ENCODE data around the gene RTKN.

RTKN gene

GRCh38 chr2:74417763-74418162, 24.0 kb downstream of the RTKN start:
- no peak for DNase-seq (ENCODE audit: low read depth in 2 of 2)

- DNase-seq (ENCODE audit: low read depth in 2 of 2) = no peak
Measured at GRCh38 chr2:74417197-74417596, 24.5 kb downstream of the RTKN start.

- no peak for DNase-seq (ENCODE audit: low read depth in 2 of 2)
Measured at GRCh38 chr2:74416778-74417177, 25.0 kb downstream of the RTKN start.

GRCh38 chr2:74415762-74416395, 25.9 kb downstream of the RTKN start:
- DNase-seq (ENCODE audit: low read depth in 2 of 2) = no peak

GRCh38 chr2:74414881-74415761, 26.6 kb downstream of the RTKN start:
- DNase-seq (ENCODE audit: low read depth in 2 of 2) = no peak

DNA sequence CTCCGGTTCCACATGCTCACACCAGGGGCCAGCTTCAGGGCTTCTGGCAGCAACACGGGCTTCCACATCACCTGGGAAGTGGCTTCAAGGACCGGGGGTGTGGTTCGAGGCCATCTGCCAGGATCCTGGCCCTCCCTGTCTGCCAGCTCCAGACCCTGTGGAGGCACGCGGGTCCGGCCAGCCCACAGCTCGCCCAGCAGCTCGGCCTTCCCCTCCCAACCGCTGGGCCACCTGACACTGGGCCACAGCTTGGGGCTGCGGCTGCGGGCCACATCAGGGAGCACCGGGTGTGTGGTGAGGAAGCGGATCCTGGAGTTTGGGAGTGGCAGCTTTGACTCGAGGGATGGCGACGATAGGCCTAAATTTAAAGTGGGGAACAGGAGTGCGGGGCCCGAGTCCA, 27.3 kb downstream of the RTKN start:
- DNase-seq (ENCODE audit: low read depth in 2 of 2) = no peak

DNA sequence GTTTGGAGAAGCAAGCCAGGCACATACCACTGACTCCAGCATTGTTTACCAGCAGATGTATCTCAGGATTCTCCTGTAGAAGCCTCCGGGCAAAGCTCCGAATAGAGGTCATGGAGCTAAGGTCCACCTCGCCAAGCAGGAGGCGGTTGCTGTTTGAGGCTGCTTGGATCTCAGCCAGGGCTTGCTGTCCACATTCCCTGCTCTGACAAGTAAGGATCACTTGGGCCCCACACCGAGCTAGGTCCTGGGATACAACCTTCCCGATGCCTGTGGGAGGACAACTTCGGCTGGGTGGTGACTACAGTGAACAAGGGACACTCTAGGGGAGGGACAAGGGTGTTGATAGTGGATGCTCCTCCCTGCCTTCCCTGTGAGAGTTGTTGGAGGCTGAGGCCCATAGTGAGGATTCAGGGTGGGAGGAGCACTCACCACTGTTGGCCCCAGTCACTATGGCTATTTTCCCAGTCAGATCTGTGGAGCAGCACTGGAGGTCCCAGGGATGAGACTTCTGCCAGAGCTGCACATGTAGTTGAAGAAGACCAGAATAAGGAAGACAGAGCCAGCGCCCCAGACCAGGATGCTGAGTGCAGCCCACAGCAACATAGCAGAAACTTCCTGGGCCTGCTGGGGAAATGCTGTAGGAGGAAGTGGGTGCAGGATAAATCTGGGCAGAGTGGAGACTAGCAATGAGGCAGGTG, 28.6 kb downstream of the RTKN start:
- DNase-seq (ENCODE audit: low read depth in 2 of 2) = no peak

DNA sequence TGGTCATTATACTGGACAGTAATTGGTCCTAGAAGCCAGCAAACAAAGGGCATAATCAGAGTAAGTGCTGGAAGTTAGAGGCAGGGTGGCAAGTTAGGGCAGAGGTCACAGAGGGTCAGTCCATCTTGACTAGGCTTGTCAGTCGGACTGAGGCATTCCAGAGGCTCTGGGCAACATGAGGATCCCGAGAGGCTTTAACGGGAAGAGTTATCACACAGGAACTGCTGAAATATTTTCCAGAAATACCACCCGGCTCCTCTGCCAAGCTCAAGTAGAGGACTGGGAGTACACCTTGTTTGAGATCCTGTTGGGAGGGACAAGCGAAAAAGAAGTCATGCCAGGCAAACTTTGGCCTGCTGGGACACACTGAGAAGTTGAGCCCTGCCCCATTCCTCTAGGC, 34.1 kb downstream of the RTKN start:
- no peak for DNase-seq (ENCODE audit: low read depth in 2 of 2)

GRCh38 chr2:74406035-74406434, 35.7 kb downstream of the RTKN start:
- no peak for DNase-seq (ENCODE audit: low read depth in 2 of 2)

DNA sequence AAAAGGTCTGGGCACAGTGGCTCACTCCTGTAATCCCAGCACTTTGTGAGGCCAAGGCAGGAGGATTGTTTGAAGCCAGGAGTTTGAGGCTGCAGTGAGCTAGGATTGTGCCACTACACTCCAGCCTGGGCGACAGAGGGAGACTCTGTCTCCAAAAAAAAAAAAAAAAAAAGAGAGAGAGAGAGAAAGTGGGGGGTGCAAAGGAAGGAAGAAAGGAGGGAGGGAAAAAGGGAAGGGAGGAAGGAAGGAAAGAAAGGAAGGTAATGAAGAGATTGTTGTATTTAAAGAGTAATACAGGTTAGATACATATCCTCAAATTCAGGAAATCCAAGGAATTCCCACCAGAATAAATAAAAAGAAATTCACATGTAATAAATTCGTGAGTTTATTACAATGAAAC, 39.8 kb downstream of the RTKN start:
- DNase-seq (ENCODE audit: low read depth in 2 of 2) = no peak

DNA sequence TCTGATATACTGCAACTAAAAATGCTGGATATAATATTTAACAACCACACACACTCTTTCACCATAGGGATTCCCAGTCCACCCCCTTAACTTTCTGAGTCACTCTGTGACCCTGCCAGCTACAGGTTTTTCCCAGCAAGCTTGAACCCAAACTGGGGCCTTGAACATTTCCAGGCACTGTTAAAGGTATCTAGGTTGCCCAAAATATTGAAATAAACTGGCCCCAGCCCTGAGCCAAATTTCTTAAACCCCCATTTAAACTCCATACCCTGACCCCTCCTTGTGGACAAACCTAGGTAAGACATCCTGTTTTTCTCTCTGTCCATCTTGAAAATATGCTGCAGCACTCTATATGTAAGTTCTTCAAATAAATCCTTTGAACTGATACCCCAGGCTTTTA, 42.0 kb downstream of the RTKN start:
- no peak for DNase-seq (ENCODE audit: low read depth in 2 of 2)

DNA sequence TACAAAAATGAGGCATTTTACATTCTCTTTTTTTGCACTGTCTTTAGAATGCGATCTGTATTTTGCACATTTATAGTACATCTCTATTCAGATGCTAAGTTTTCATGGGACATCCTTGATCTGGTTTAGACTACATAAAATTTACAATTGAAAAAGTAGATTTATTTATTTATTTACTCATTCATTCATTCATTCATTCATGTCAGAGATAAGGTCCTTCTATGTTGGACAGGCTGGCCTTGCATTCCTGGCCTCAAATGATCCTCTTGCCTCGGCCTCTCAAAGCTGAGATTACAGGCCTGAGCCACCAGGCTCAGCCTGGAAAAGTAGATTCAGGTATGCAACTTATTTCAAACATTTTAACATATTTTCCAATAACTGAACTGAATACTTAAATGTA, 45.6 kb downstream of the RTKN start:
- no peak for DNase-seq (ENCODE audit: low read depth in 2 of 2)

- no peak for DNase-seq (ENCODE audit: low read depth in 2 of 2)
Measured at GRCh38 chr2:74393525-74393924, 48.2 kb downstream of the RTKN start.

- no peak for DNase-seq (ENCODE audit: low read depth in 2 of 2)
Measured at GRCh38 chr2:74392449-74392743, 49.3 kb downstream of the RTKN start.

- DNase-seq (ENCODE audit: low read depth in 2 of 2) = peak; percentile 90 to 94
Measured at GRCh38 chr2:74391580-74392448, 49.9 kb downstream of the RTKN start.

DNA sequence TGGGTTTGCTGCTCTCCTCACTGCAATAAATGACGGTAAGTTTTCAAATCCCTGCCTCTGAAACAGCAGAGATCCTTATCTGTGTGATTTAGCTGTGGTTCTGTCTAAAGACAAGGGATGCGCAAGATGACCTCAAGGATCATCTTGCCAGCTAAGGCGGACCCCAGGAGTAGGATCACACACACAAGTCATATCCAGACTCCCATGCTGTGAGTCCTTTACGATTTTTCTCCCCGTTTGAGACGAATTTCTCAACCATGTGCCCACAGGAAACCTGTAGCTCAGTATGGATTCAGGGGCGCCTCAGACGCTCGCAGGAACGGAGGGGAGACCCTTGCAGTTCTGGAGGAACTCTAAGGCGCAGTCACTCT, 50.5 kb downstream of the RTKN start:
- no peak for DNase-seq (ENCODE audit: low read depth in 2 of 2)

- no peak for DNase-seq (ENCODE audit: low read depth in 2 of 2)
Measured at GRCh38 chr2:74390606-74391005, 51.1 kb downstream of the RTKN start.

DNA sequence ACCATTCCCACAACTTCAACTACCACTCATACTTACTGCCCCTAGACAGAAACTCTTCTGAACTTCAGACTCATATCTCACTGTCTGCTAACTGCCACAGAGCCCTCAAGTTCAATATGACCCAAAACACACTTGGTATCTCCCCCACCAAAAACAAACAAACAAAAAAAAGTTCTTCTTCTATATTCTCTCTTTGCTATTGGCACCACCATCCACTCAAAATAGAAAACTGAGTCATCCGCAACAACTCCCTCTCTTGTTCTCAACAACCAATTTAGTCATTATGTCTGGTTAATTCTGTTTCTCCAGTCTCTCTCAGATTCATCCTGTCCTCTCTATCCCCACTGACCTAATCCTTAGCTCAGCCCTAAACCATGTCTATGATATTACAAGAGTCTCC, 54.4 kb downstream of the RTKN start:
- no peak for DNase-seq (ENCODE audit: low read depth in 2 of 2)

DNA sequence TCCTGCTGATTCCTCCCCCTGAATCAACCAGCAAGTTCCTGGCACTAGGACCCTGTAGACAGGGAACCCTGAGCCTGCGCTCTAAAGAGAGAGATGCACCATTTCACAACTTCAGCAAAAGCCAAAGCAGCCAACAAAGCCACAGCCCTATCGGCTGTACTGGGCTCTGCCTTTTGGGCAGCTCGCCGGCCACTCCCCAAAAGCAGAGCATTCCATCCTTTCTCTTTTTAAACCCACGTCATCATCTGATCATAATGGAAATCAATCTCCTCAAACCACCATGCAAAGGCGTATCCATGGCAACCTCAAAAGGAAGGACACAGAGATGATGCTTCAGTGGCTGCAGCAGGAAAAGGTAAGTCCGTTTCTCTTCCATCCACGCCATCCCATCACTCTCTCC, 56.3 kb downstream of the RTKN start:
- DNase-seq (ENCODE audit: low read depth in 2 of 2) = no peak

DNA sequence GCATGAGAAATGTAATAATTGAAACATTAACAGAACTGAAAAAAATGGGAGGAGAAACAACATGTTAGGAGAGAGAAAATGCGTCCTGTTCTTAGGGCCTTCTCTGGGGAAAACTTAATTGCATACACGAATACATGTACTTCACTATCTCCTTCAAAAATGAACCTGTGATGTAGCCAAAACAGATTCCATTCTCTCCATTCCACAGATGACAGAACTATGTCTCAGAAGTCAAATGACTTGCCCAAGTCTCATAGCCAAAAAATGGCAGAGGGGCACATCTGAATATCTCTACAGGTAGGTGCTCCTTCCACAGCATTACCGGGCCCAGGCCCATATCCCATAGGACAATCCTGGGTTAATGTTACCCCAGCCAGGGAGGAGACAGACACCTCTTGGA, 57.7 kb downstream of the RTKN start:
- DNase-seq (ENCODE audit: low read depth in 2 of 2) = no peak

GRCh38 chr2:74383254-74383653, 58.5 kb downstream of the RTKN start:
- DNase-seq (ENCODE audit: low read depth in 2 of 2) = no peak

DNA sequence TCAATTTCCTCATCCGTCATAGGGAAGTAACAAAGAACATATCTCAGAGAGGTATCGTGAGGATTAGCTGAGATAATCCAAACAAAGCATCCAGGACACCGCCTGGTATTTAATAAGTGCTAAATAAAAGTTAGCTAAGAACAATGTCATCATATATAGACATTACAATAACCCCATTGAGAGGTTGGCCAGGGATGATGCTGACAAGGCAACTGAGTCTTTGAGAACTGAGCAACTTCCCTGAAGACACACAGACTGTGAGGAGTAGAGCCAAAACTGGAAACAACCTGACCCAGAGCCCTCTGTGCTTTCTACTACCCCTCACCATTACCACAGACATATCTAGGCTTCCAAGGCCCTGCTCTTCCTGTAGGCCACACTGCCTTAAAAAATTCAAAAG, 60.0 kb downstream of the RTKN start:
- DNase-seq (ENCODE audit: low read depth in 2 of 2) = no peak

Measured in stimulated activated CD4-positive, alpha-beta T cell treated with anti-CD3 and anti-CD28 coated beads, Interleukin-1b, Interleukin-23, amount 100 ng/mL, for 1 hour (primary cell).